Measurements from ENCODE around the gene FBXL3. TPM values are rescaled to one million over a fixed set of nuclear protein-coding genes. Genes with fewer than 3 reads are reported as not detected.

Gene FBXL3
- total and polyA plus RNA-seq, 2 donors (not counting 1 experiment from before 2014, with no cell fraction given): 20.5 to 78.0 TPM

DNA sequence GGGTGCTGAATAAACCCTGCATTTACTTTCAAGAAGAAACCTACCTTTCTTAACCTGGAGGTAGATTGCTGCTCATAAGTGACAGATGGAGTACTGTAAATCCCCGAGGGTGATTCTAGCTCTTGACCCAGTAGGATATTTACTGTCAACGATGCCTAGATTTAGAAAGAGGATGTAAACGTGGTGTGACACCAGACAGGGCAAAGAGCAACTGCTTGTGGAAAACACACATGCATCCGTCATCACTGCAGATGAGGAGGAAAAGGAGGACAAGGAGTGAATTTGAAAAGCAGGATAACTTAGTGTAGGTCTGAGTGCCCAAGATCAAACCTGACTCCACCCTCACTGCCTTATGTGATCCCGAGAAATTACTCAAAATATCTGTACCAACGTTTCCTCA is 44.9 kb downstream of the FBXL3 start:
- Mint-ChIP-seq H3K4me1 (peaks cover 4% of the 10 kb centered on the region), H3K9me3 (ENCODE audit: insufficient read depth) (no peaks in the 10 kb centered on the region), H3K4me3 (no peak overlapping the region), H3K27ac (no peak overlapping the region), H3K27me3 (peaks cover 44% of the 10 kb centered on the region)
- POLR2A ChIA-PET: interaction anchor here (0.9 kb wide), 1 partner anchor 11 kb away, joined by 3 read pairs; no protein-coding TSS in a partner anchor
- H3K4me2 ChIP-seq (replicated peaks; ENCODE audit: low read depth, low read length, poor library complexity, severe bottlenecking): no peak overlapping the region
- no peak overlapping the region for H3K9ac ChIP-seq (ENCODE audit: low read length)
- DNase-seq: no peak
- H2AFZ ChIP-seq (ENCODE audit: insufficient read depth, low read depth, low read length, poor library complexity, severe bottlenecking): no peak overlapping the region
- peaks cover 0 to 21% (median 14%) of the 10 kb centered on the region in 4 experiments for H3K27me3 ChIP-seq (replicated peaks in 1 of 4; ENCODE audit: control extremely low read depth in 1 of 4, control insufficient read depth in 3 of 4, insufficient read depth in 4 of 4, low read length in 3 of 4)
- no peaks in the 10 kb centered on the region for H3K79me2 ChIP-seq (ENCODE audit: control insufficient read depth, insufficient read depth, low read length)
- 29% methylated on average over 2 of the region's 6 CpGs for WGBS (ENCODE audit: insufficient coverage)
- no peaks in the 10 kb centered on the region for H3K9me3 ChIP-seq (ENCODE audit: control extremely low read depth in 1 of 3, control insufficient read depth in 2 of 3, insufficient read depth in 1 of 3, low read length in 2 of 3)
- H3K4me1 ChIP-seq (ENCODE audit: control insufficient read depth in 2 of 2, insufficient read depth in 2 of 2, low read length in 2 of 2): peaks cover 0 to 7% of the 10 kb centered on the region in 2 donors
- intact Hi-C loops (cut with micrococcal nuclease): no loop called here
- TF ChIP-seq, protein P1, sequence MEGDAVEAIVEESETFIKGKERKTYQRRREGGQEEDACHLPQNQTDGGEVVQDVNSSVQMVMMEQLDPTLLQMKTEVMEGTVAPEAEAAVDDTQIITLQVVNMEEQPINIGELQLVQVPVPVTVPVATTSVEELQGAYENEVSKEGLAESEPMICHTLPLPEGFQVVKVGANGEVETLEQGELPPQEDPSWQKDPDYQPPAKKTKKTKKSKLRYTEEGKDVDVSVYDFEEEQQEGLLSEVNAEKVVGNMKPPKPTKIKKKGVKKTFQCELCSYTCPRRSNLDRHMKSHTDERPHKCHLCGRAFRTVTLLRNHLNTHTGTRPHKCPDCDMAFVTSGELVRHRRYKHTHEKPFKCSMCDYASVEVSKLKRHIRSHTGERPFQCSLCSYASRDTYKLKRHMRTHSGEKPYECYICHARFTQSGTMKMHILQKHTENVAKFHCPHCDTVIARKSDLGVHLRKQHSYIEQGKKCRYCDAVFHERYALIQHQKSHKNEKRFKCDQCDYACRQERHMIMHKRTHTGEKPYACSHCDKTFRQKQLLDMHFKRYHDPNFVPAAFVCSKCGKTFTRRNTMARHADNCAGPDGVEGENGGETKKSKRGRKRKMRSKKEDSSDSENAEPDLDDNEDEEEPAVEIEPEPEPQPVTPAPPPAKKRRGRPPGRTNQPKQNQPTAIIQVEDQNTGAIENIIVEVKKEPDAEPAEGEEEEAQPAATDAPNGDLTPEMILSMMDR (IDR thresholded peaks at IDR 0.05): no peak
- TF ChIP-seq EZH2 (IDR thresholded peaks at IDR 0.05; ENCODE audit: borderline replicate concordance, insufficient read depth, low read depth, low read length, poor library complexity, severe bottlenecking): no peak
- no peak for ATAC-seq (ENCODE audit: low read depth)
- no peak overlapping the region for H3K4me3 ChIP-seq (ENCODE audit: control extremely low read depth in 1 of 5, extremely low read depth in 1 of 5, insufficient read depth in 1 of 5, low read depth in 2 of 5, low read length in 4 of 5)
- no peaks in the 10 kb centered on the region for H3K36me3 ChIP-seq (replicated peaks in 1 of 2; ENCODE audit: control extremely low read depth in 1 of 2, control insufficient read depth in 1 of 2, extremely low read depth in 1 of 2, insufficient read depth in 2 of 2, low read length in 1 of 2)
- H3K27ac ChIP-seq (ENCODE audit: low read length in 2 of 2): no peak overlapping the region
- CTCF ChIA-PET: interaction anchor here (0.9 to 3.2 kb wide), 5 partner anchors 8 to 946 kb away, joined by 3 to 23 read pairs (median 4); partner anchors contain the start of gene CLN5
- H4K20me1 ChIP-seq (ENCODE audit: control insufficient read depth, insufficient read depth, low read length, poor library complexity, severe bottlenecking): no peaks in the 10 kb centered on the region

DNA sequence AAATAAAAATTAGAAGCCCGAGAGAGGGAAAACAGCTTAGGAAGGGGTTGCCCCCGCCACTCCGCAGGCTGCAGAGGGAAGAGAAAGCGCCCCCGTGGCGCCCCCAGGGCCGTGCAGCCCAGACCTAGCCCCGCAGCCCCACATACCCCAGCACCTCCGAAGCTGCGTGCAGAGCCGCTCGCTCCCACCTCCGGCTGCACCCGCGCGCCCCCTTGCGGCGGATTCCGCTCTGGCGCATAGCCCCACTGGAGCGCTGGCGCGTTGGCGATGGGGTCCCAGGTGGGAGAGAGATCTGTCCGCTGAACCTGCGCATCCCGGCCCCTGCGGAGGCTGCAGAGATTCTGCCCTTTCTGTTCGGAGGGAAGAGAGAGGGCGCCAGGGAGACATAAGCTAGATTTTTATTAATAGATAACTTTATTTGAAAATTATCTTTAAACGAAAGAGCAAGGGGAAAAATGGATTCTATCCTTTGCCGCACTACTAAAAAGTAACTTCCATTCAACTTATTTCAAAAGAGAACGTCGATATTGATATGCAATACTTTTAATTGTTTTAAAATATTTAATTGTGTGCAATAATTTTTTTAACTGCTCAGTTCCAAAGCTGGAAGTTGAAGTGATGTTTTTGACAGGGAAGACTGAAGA is 46.8 kb downstream of the FBXL3 start:
- Histone ChIP-seq H4K20me1 (ENCODE audit: control insufficient read depth, insufficient read depth, low read length, poor library complexity, severe bottlenecking) (no peaks in the 10 kb centered on the region), H3K4me3 (ENCODE audit: control extremely low read depth in 1 of 5, extremely low read depth in 1 of 5, insufficient read depth in 1 of 5, low read depth in 2 of 5, low read length in 4 of 5) (peak overlapping the region in 3 of 5 experiments; percentile 13 to 24 (median 15)), H3K36me3 (replicated peaks in 1 of 2; ENCODE audit: control extremely low read depth in 1 of 2, control insufficient read depth in 1 of 2, extremely low read depth in 1 of 2, insufficient read depth in 2 of 2, low read length in 1 of 2) (no peaks in the 10 kb centered on the region), H3K9me3 (ENCODE audit: control extremely low read depth in 1 of 3, control insufficient read depth in 2 of 3, insufficient read depth in 1 of 3, low read length in 2 of 3) (no peaks in the 10 kb centered on the region), H3K79me2 (ENCODE audit: control insufficient read depth, insufficient read depth, low read length) (no peaks in the 10 kb centered on the region), H2AFZ (ENCODE audit: insufficient read depth, low read depth, low read length, poor library complexity, severe bottlenecking) (peak overlapping the region; percentile 62), H3K9ac (ENCODE audit: low read length) (no peak overlapping the region), H3K4me1 (ENCODE audit: control insufficient read depth in 2 of 2, insufficient read depth in 2 of 2, low read length in 2 of 2) (peaks cover 0 to 7% of the 10 kb centered on the region in 2 donors), H3K27ac (ENCODE audit: low read length in 2 of 2) (no peak overlapping the region), H3K27me3 (replicated peaks in 1 of 4; ENCODE audit: control extremely low read depth in 1 of 4, control insufficient read depth in 3 of 4, insufficient read depth in 4 of 4, low read length in 3 of 4) (peaks cover 0 to 28% (median 14%) of the 10 kb centered on the region in 4 experiments), H3K4me2 (replicated peaks; ENCODE audit: low read depth, low read length, poor library complexity, severe bottlenecking) (peak overlapping the region; percentile 64)
- WGBS (ENCODE audit: insufficient coverage): 1% methylated on average over 18 of the region's 34 CpGs
- DNase-seq: peak; percentile 82
- Mint-ChIP-seq H3K4me1 (peaks cover 4% of the 10 kb centered on the region), H3K27ac (no peak overlapping the region), H3K27me3 (peaks cover 44% of the 10 kb centered on the region), H3K9me3 (ENCODE audit: insufficient read depth) (no peaks in the 10 kb centered on the region), H3K4me3 (peak overlapping the region; percentile 64)
- intact Hi-C loops (cut with micrococcal nuclease): no loop called here
- peak; percentile 100 for ATAC-seq (ENCODE audit: low read depth)
- TF ChIP-seq EZH2 (IDR thresholded peaks at IDR 0.05; ENCODE audit: borderline replicate concordance, insufficient read depth, low read depth, low read length, poor library complexity, severe bottlenecking): no peak
- TF ChIP-seq, protein P1 (IDR thresholded peaks at IDR 0.05): peak; percentile 99
- ChIA-PET POLR2A (no interaction called here), CTCF (interaction anchor here (0.6 to 3.2 kb wide), 28 partner anchors 8 to 1284 kb away, joined by 3 to 23 read pairs (median 4); partner anchors contain the start of genes CLN5 and FBXL3)

Data from B cell (primary cell).